Measurements from ENCODE around the gene EMC8.

Gene EMC8

GRCh38 chr16:85752511-85753420 lies 46.6 kb downstream of the EMC8 start:
- no peak for DNase-seq

GRCh38 chr16:85751698-85752501 lies 47.4 kb downstream of the EMC8 start:
- no peak for DNase-seq

- DNase-seq, result no peak
Observed at GRCh38 chr16:85750827-85751697, 48.3 kb downstream of the EMC8 start, which contains the start of gene C16orf74. Gene C16orf74, minus strand, starts transcription at chr16:85751096. Its CDS starts 15,879 bp downstream, at chr16:85735217.

- no peak for DNase-seq
Observed at GRCh38 chr16:85750146-85750826, 49.1 kb downstream of the EMC8 start.

GRCh38 chr16:85749771-85750145 lies 49.6 kb downstream of the EMC8 start:
- no peak for DNase-seq

- DNase-seq, result no peak
Observed at GRCh38 chr16:85746460-85747215, 52.7 kb downstream of the EMC8 start.

GRCh38 chr16:85738923-85739715 lies 60.2 kb downstream of the EMC8 start:
- DNase-seq, result no peak

- DNase-seq, result no peak
Observed at GRCh38 chr16:85736921-85737320, 62.4 kb downstream of the EMC8 start.

GRCh38 chr16:85735946-85736345 lies 63.4 kb downstream of the EMC8 start:
- DNase-seq, result no peak

GRCh38 chr16:85735225-85735635 lies 64.1 kb downstream of the EMC8 start:
- peak; percentile 19 for DNase-seq

- no peak for DNase-seq
Observed at GRCh38 chr16:85734311-85735017, 64.9 kb downstream of the EMC8 start.

- no peak for DNase-seq
Observed at GRCh38 chr16:85733839-85734170, 65.5 kb downstream of the EMC8 start.

GRCh38 chr16:85733155-85733838 lies 66.0 kb downstream of the EMC8 start:
- DNase-seq, result no peak

GRCh38 chr16:85731179-85731578 lies 68.2 kb downstream of the EMC8 start:
- no peak for DNase-seq

GRCh38 chr16:85730186-85730465 lies 69.2 kb downstream of the EMC8 start:
- no peak for DNase-seq

GRCh38 chr16:85729452-85730185 lies 69.7 kb downstream of the EMC8 start:
- no peak for DNase-seq

- no peak for DNase-seq
Observed at GRCh38 chr16:85728879-85729278, 70.5 kb downstream of the EMC8 start.

All from effector CD4-positive, alpha-beta T cell (primary cell).